ENCODE measurements around the gene MT1F.

DNA sequence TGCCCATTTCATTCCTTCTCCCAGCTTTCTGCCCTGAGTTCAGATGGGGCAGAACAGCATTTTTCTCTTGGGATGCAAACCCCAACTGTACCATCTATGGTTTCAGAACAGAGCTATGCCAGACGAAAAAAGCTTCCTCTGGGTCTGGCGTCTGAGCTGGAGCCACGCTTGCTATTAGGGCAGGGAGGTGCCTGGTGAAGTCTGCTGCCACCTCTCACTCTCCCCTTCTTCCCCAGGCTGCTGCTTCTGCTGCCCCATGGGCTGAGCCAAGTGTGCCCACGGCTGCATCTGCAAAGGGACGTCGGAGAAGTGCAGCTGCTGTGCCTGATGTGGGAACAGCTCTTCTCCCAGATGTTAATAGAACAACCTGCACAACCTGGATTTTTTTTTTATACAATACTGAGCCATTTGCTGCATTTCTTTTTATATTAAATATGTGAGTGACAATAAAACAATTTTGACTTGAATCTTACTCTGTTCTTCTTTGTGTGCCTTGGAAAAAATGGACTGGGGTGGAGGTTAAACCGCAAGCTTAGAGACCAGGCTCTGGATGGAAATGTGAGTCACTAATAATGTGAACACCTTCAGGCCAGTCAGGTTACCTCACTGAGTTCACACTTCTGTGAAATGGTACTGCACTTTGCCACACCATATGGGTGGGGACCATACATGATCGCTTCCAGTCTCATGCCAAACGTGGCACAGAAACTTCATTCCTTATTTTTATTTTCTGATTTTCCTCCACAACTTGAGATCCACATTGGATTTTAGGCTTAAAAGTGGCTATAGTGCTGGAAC is 20.9 kb upstream of the MT1F start:
- TF ChIP-seq POLR2AphosphoS5 (IDR thresholded peaks at IDR 0.05; ENCODE audit: borderline replicate concordance, low read depth, low read length) (no peak), FOXP2 (optimal IDR thresholded peaks at IDR 0.05; ENCODE audit: control extremely low read depth, extremely low read length, insufficient read depth) (no peak)

Data from SK-N-MC (cell line).